SK-N-SH (cell line): ENCODE data around the gene H6PD.

ENCODE experiments used
- CHD2 ChIP-seq: fragments of 150-350 bp; IDR thresholded peaks from 2 replicates; pipeline ENCODE4 v1.6.1; 2018; ENCODE audit warnings: low read length; ENCODE audit not compliant: partially characterized antibody
- CTCF ChIP-seq: fragments of 200-600 bp; sonication (generic); IDR thresholded peaks from 2 replicates; pipeline ENCODE4 v1.6.1; 2017; ENCODE audit warnings: antibody characterized with exemption, mild to moderate bottlenecking, moderate library complexity
- JUND ChIP-seq: IDR thresholded peaks from 2 replicates; pipeline ENCODE4 v1.4.0; 2012
- NFIC ChIP-seq: IDR thresholded peaks from 2 replicates; pipeline ENCODE4 v1.4.0; 2012; ENCODE audit warnings: borderline replicate concordance
- POLR2AphosphoS5 ChIP-seq: IDR thresholded peaks from 2 replicates; pipeline ENCODE4 v1.6.1; 2012; ENCODE audit warnings: low read depth, low read length
- RFX5 ChIP-seq: IDR thresholded peaks from 2 replicates; pipeline ENCODE4 v1.6.1; 2012; ENCODE audit warnings: mild to moderate bottlenecking, improper control_type of control experiment, low read length
- ZBTB33 ChIP-seq: IDR thresholded peaks from 2 replicates; pipeline ENCODE4 v1.4.0; 2012; ENCODE audit warnings: low read depth, borderline replicate concordance

- TF ChIP-seq CTCF (no peak), NFIC (no peak), JUND (no peak), POLR2AphosphoS5 (no peak), ZBTB33 (no peak), CHD2 (no peak), RFX5 (no peak)
Measured at GRCh38 chr1:9194024-9194423, 40.5 kb upstream of the H6PD start.
